Thoracic aorta (tissue), 2 donors: ENCODE measurements around the gene COX20. TPM values are rescaled to one million over a fixed set of nuclear protein-coding genes. Genes with fewer than 3 reads are reported as not detected.

ENCODE experiments used
- ATAC-seq: fragments of 150-250 bp; one replicate; pipeline ENCODE4 v1.8.0; 2017; ENCODE audit warnings: low read depth; ENCODE audit not compliant: insufficient number of reproducible peaks, low FRiP score
- DNase-seq: peaks from one replicate; pipeline ENCODE4 v3.0.0-alpha.2; 2020; ENCODE audit warnings: low spot score
- H3K27ac ChIP-seq, 2 donors: fragments of 200-600 bp; sonication (generic); 1 replicate in 1 of 2; 2 replicates in 1 of 2; pipeline ENCODE4 v1.5.1; 2016; ENCODE audit warnings: mild to moderate bottlenecking in 2 of 2, moderate library complexity in 2 of 2
- H3K27me3 ChIP-seq: fragments of 200-600 bp; sonication (generic); replicated peaks from 2 replicates; pipeline ENCODE4 v1.6.0; 2016; ENCODE audit warnings: mild to moderate bottlenecking; ENCODE audit not compliant: insufficient read depth
- H3K36me3 ChIP-seq: fragments of 200-600 bp; sonication (generic); one replicate; pipeline ENCODE4 v1.5.1; 2016
- H3K4me1 ChIP-seq, 2 donors: fragments of 200-600 bp; sonication (generic); 1 replicate in 1 of 2; 2 replicates in 1 of 2; pipeline versions ENCODE4 v1.5.1 to v1.6.0; 2016; ENCODE audit warnings: low read depth in 2 of 2, mild to moderate bottlenecking in 1 of 2; ENCODE audit not compliant: control insufficient read depth in 1 of 2
- H3K4me3 ChIP-seq: fragments of 200-600 bp; sonication (generic); 2 replicates; pipeline ENCODE4 v1.5.1; 2016; ENCODE audit warnings: mild to moderate bottlenecking
- H3K9me3 ChIP-seq: fragments of 200-600 bp; sonication (generic); 2 replicates; pipeline ENCODE4 v1.5.1; 2016
- total RNA-seq, 2 donors: library from RNA; depleted of rRNA; stranded (reverse); fragments of >200 nt; gene quantifications; one replicate each; pipeline versions ENCODE4 v1.1.0 to v1.2.3, GENCODE V29; 2016
- TF ChIP-seq, protein P1 (sequence below): fragments of 200-600 bp; sonication (generic); IDR thresholded peaks from one replicate; pipeline ENCODE4 v1.5.1; 2019; ENCODE audit warnings: antibody characterized with exemption

The COX20 gene
- total RNA-seq, 2 donors from 2014 or later, result 10.8 to 38.0 TPM

DNA sequence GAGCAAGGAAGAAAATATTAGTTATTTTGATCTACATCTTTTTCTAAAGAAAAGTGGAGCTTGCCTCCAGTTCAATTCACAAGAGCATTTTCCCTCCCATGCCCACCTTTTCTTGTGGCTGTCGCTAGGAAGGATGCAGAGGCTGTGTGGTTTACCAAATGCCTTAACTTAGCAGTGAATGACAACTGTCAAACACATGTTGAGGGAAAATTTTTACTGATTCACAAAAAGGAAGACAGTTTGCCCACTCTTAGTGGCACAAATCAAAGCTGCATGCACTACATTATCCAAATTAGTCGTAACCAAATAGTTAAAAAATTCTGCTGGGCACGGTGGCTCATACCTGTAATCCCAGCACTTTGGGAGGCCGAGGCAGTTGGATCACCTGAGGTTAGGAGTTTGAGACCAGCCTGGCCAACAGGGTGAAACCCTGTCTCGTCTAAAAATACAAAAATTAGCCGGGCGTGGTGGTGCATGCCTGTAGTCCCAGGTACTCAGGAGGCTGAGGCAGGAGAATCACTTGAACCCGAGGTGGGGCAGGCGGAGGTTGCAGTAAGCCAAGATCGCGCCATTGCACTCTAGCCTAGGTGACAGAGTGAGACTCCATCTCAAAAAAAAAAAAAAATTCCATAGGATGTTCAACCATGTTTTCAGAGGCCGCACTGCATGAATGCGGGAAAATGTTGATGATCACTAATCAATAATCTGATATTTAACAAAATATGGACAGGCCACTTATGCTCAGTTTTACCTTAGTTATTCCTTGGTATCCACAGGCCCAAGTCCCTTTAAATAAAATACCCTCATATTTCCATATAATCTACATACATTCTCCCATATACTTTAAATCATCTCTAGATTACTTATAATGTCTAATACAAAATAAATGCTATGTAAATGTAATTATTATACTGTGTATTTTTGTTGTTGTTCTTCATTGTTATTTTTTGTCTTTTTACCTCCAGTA is 9.0 kb downstream of the COX20 start:
- TF ChIP-seq, protein P1, sequence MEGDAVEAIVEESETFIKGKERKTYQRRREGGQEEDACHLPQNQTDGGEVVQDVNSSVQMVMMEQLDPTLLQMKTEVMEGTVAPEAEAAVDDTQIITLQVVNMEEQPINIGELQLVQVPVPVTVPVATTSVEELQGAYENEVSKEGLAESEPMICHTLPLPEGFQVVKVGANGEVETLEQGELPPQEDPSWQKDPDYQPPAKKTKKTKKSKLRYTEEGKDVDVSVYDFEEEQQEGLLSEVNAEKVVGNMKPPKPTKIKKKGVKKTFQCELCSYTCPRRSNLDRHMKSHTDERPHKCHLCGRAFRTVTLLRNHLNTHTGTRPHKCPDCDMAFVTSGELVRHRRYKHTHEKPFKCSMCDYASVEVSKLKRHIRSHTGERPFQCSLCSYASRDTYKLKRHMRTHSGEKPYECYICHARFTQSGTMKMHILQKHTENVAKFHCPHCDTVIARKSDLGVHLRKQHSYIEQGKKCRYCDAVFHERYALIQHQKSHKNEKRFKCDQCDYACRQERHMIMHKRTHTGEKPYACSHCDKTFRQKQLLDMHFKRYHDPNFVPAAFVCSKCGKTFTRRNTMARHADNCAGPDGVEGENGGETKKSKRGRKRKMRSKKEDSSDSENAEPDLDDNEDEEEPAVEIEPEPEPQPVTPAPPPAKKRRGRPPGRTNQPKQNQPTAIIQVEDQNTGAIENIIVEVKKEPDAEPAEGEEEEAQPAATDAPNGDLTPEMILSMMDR, result no peak
- peaks cover 20 to 24% of the 10 kb centered on the region in 2 donors for H3K4me1 ChIP-seq
- peak overlapping the region in 1 of 2 donors; percentile 8 for H3K27ac ChIP-seq
- DNase-seq (no peak), ATAC-seq (no peak)
- no peak overlapping the region for H3K4me3 ChIP-seq
- no peaks in the 10 kb centered on the region for H3K27me3 ChIP-seq
- H3K36me3 ChIP-seq, result peaks cover 23% of the 10 kb centered on the region
- no peaks in the 10 kb centered on the region for H3K9me3 ChIP-seq

DNA sequence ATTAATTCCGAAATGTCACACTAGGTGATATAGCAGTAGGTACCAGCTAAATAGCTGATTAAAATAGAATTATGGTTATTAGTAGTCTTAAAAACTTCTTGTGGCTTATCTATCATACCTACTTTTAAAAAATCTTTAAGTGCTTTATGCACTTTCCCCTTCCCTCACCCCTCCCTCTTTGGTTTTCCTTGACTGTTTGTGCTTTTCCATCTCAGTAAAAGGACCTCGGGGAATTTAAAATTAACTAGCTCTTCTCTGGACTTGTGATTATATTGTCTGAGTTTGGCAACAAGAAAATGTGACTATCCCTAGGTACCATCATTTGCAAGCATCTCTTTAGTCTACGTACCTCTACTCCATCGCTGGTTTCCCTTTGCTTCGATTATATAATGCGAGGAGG is 11.2 kb downstream of the COX20 start:
- no peak for ATAC-seq
- H3K27me3 ChIP-seq, result no peaks in the 10 kb centered on the region
- no peaks in the 10 kb centered on the region for H3K9me3 ChIP-seq
- TF ChIP-seq, protein P1, result no peak
- H3K4me3 ChIP-seq, result no peak overlapping the region
- H3K4me1 ChIP-seq, result peaks cover 0 to 3% of the 10 kb centered on the region in 2 donors
- no peak for DNase-seq
- H3K27ac ChIP-seq, result no peak overlapping the region
- peaks cover 23% of the 10 kb centered on the region for H3K36me3 ChIP-seq

DNA sequence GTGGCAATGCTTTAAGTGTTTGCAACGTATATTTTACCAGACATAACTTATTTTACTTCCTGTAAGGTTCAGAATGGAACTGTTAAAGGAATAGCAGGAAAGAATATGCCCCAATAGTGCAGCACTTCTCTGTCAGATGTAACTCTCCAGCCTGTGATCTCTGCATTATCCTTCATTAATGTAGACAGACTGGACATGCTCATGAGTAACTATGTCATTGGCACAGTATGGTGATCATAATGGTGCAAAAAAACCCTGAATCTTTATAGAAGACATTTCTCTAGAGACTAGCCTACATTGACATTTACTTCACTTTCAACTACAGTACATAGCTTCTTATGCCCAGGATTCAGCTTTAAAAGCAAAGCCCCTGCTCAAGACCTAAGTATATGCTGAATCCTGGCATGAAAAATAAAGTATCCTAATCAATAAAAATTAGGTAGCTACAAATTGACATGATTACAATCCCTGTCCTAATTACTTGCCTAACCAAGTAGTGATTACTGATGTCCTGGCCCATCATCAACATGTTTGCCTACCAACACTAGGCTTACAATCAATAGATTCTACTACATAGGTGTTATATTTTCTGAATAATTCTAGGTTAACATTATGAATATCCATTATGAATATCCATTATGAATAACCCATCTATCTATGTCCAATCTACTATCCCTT is 13.9 kb downstream of the COX20 start:
- Histone ChIP-seq H3K27ac (no peak overlapping the region), H3K4me1 (no peaks in the 10 kb centered on the region)
- TF ChIP-seq, protein P1, result no peak

DNA sequence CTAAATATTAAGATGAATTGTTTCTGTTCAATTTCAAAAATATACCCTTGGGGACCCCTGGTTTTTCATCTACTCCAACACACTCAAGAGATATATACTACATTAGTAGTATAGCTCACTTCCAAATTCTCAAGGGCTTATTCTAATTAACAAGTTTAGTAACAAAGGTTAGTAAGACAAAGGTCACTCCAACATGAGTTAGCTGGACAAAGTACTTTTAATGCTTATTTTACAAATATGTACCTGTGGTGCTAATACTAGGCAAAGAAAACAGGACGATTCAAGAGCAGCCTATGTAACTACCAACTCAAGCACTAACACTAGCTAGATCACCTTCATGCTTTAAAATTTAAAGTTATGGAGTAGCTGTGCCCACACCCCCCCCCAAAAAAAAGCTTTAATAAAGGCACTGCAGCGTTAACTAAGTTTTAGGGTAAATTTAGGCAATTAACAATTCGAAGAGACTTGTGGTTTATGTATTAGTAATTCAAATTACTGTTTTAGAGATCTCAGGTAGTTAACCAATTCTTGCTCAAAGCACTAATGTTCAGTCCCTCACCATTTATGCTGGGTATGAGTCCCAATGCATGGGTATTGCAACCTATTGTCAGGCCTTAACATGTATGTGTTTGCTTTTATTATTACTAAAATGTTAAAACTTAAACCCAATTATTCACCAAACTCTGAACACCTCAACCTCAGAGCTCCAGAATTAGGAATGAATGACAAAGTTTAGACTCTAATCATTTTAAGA is 14.8 kb downstream of the COX20 start:
- Histone ChIP-seq H3K27me3 (no peaks in the 10 kb centered on the region), H3K36me3 (peaks cover 28% of the 10 kb centered on the region), H3K4me1 (peaks cover 4 to 6% of the 10 kb centered on the region in 2 donors), H3K4me3 (no peak overlapping the region), H3K9me3 (no peaks in the 10 kb centered on the region), H3K27ac (no peak overlapping the region)
- DNase-seq (no peak), ATAC-seq (no peak)
- TF ChIP-seq, protein P1, result no peak

More for the DNA sequence above, 13.9 kb downstream of the COX20 start:
- no peak for ATAC-seq
- no peak overlapping the region for H3K4me3 ChIP-seq
- H3K36me3 ChIP-seq, result peaks cover 29% of the 10 kb centered on the region
- DNase-seq, result no peak
- H3K27me3 ChIP-seq, result no peaks in the 10 kb centered on the region
- H3K9me3 ChIP-seq, result no peaks in the 10 kb centered on the region
